Right lobe of liver (tissue), 6 donors: ENCODE measurements around the gene RNF5. TPM values are rescaled to one million over a fixed set of nuclear protein-coding genes. Genes with fewer than 3 reads are reported as not detected.

Experiments used
- ATAC-seq, 4 donors: fragments of 200-7000 bp; cut with Tn5 transposase; one replicate each; pipeline ENCODE4 v1.9.1; 2020; ENCODE audit warnings: mild to moderate bottlenecking in 4 of 4, moderate library complexity in 4 of 4
- DNase-seq, 3 donors: peaks; one replicate each; pipeline ENCODE4 v3.0.0-alpha.2; 2020
- H3K27ac ChIP-seq, 3 donors: fragments of 200-600 bp; one replicate each; pipeline ENCODE4 v1.8.0; 2022
- H3K27me3 ChIP-seq, 2 donors: fragments of 200-600 bp; one replicate each; pipeline ENCODE4 v1.8.0; 2022
- H3K36me3 ChIP-seq, 4 donors: fragments of 200-600 bp; sonication (generic) in 1 of 4; one replicate each; pipeline versions ENCODE4 v1.5.1 to v1.8.0; 2017 to 2022; ENCODE audit warnings: control low read depth in 1 of 4
- H3K4me1 ChIP-seq, 4 donors: fragments of 200-600 bp; sonication (generic) in 1 of 4; one replicate each; pipeline versions ENCODE4 v1.5.1 to v1.8.0; 2017 to 2022; ENCODE audit warnings: control low read depth in 1 of 4
- H3K4me3 ChIP-seq, 3 donors: fragments of 200-600 bp; one replicate each; pipeline ENCODE4 v1.8.0; 2022
- H3K9me3 ChIP-seq, 4 donors: fragments of 200-600 bp; sonication (generic) in 1 of 4; one replicate each; pipeline versions ENCODE4 v1.5.1 to v1.8.0; 2017 to 2022; ENCODE audit warnings: control low read depth in 1 of 4
- POLR2A ChIP-seq: fragments of 450-650 bp; IDR thresholded peaks from one replicate; pipeline ENCODE4 v1.6.1; 2017; ENCODE audit warnings: antibody characterized with exemption, mild to moderate bottlenecking
- WGBS: methylation state at CpG from one replicate; pipeline ENCODE4 v1.1.6; 2018; ENCODE audit warnings: low coverage, low lambda C conversion rate; ENCODE audit not compliant: insufficient coverage; ENCODE audit errors: missing lambda C conversion rate; 5-methylcytosine and 5-hydroxymethylcytosine counted together
- intact Hi-C, 2 donors: fragments of 100-400 bp; cut with DNase I; formaldehyde crosslinking; loops; one replicate each; pipeline versions ENCODE4 v1.11.2 to v1.14.1; 2022
- total RNA-seq, 6 experiments: library from RNA; depleted of rRNA in 2 of 6; stranded (reverse); fragments of >200 nt in 2 of 6; fragmentation: NEBNext Ultra II Directional in 3 of 6; extraction: Animal tissue kit (Norgen Biotek cat#: 25700) in 3 of 6; gene quantifications; one replicate each; pipeline versions ENCODE4 v1.1.0 to v1.2.4, GENCODE V29; 2016 to 2023
- TF ChIP-seq, protein P1 (sequence below), 4 donors: fragments of 200-600 bp in 3 of 4; fragments of 450-650 bp in 1 of 4; IDR thresholded peaks; one replicate each; pipeline versions ENCODE4 v1.5.1 to v1.8.0; 2016 to 2022; ENCODE audit warnings: antibody characterized with exemption in 4 of 4, mild to moderate bottlenecking in 2 of 4
- donor health status: DM: no; HTN: yes; CAD: no.
- donor health status: DM: no; HTN: no; CAD: no.
- donor health status: DM: no; HTN: no; CAD: no.
- donor health status: DM: no; HTN: yes; CAD: no.
- donor health status: DM: no; HTN: yes; CAD: no.

Gene RNF5
- total RNA-seq, 6 experiments from 2014 or later = 50.5 to 90.4 (median 60.9) TPM

DNA sequence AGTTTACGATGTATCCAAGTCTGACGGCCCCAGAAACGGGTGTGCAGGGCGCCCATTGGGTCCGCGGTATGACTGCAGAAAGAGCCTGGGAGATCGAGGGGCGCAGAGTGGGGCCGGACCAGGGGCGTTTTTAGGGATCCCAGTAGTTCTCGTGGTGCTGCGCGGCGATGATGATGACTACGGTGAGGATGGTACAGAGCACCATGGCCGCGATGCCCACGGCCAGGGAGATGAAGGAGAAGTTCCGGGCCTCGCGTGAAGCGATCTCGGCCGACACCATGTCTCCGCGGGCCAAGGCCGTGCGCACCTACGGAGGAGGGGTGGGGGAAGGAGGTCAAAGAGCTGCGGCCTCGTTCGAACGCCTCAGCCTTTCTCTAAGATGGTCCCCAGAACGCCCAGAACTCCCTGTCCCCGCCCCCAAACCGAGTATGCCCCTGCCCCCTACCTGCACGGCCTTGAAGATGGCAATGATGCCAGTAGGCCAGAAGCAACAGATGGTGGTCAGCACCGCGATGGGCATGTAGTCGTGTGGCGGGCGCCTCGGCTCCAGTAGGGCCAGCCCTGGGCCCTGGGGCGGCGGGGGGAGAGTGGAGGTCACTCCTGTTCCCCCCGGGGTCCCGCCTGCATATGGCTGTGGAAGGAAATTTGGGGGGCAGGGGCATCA, 29.0 kb upstream of the RNF5 start:
- intact Hi-C loops = no loop called here
- TF ChIP-seq, protein P1, sequence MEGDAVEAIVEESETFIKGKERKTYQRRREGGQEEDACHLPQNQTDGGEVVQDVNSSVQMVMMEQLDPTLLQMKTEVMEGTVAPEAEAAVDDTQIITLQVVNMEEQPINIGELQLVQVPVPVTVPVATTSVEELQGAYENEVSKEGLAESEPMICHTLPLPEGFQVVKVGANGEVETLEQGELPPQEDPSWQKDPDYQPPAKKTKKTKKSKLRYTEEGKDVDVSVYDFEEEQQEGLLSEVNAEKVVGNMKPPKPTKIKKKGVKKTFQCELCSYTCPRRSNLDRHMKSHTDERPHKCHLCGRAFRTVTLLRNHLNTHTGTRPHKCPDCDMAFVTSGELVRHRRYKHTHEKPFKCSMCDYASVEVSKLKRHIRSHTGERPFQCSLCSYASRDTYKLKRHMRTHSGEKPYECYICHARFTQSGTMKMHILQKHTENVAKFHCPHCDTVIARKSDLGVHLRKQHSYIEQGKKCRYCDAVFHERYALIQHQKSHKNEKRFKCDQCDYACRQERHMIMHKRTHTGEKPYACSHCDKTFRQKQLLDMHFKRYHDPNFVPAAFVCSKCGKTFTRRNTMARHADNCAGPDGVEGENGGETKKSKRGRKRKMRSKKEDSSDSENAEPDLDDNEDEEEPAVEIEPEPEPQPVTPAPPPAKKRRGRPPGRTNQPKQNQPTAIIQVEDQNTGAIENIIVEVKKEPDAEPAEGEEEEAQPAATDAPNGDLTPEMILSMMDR (IDR thresholded peaks at IDR 0.05) = peak in 1 of 4 donors; percentile 3
- no peak for TF ChIP-seq POLR2A
- no peak for DNase-seq
- ATAC-seq = no peak
- Histone ChIP-seq H3K9me3 (no peaks in the 10 kb centered on the region), H3K36me3 (no peaks in the 10 kb centered on the region), H3K4me3 (peak overlapping the region in 1 of 3 donors; percentile 10), H3K27me3 (peaks cover 0 to 6% of the 10 kb centered on the region in 2 donors), H3K27ac (no peak overlapping the region), H3K4me1 (no peaks in the 10 kb centered on the region)
- 19% methylated on average over 18 of the region's 47 CpGs for WGBS

DNA sequence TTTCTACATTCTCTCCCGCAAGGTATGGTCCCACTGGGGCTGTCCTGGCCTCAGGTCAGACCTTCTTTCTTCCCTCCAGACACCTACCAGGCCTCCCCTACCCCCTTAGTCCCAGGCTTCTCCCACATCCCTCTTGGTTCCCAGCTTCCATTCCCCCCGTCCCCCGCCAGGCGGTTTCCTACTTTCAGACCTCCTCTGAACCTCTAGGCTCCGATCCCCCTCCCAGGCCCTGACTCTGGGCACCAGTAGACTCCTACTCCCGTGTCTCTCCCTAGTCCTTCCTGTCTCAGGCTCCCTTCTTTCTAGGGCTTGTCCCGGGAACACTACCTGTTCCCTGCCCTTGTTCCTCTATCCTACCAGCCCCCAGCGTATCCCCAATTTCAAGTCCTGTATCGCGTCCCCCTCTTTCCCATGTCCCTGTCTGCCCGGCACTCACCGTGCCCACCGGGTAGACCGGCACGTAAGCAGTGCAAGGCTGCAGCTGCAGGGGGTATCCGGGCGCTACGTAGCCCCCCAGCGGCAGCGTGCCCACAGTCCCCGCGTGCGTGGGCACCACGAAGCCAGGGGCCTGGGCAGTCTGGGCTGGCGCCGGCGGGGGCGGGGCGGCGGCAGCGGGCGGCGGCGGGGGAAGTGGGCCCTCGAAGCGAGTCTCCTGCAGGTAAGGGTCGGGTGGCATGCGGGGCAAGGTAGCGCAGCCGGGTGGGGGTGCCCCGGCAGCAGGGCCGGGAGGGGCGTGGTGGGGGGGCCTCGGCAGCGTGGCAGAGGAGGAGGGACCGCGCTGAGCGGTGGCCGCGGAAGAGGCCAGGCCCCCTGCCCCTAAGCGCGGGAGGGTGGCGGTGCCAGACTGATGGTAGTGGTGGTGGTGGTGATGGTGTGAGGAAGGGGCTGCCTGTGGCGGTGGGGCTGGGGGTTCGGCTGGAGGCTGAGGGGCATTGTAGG, 28.0 kb upstream of the RNF5 start:
- peaks cover 0 to 7% (median 0%) of the 10 kb centered on the region in 4 donors for H3K4me1 ChIP-seq
- DNase-seq (no peak), ATAC-seq (no peak)

DNA sequence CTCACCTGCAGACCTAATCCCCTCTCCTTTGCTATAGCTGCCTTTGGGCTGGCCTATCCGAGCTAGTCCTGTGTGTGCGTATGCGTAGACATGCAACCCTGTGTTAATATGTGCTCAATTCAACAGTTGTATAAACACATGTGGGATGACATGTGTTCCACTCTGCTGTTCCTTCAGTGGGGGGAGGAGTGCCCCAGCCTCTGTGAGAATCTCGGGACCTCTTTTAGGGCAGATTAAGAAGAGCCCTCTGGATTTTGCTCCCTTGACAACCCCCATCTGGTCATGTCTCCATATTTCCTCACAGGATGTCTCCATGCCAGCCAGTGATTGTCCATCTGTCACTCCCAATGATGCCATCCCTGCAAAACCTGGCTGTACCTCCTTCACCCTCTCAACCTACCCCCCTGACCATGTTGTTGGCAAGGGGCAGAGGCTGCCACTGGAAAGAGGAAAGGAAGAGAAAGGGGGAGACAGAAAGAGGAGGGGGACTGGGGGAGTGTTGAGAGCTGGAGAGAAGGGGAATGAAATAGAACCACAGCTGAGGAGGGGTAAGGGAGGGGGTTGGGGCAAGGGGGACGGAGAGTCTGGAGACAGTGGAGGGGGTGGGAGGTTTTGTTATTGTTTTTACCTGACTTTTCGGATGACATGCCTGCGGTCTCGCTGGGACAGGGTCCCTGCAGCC, 26.9 kb upstream of the RNF5 start:
- Histone ChIP-seq H3K4me3 (no peak overlapping the region), H3K27me3 (peaks cover 0 to 6% of the 10 kb centered on the region in 2 donors), H3K9me3 (no peaks in the 10 kb centered on the region), H3K27ac (no peak overlapping the region), H3K4me1 (peaks cover 0 to 7% (median 0%) of the 10 kb centered on the region in 4 donors), H3K36me3 (peaks cover 0 to 2% (median 0%) of the 10 kb centered on the region in 4 donors)
- DNase-seq = no peak
- TF ChIP-seq, protein P1 (IDR thresholded peaks at IDR 0.05) = no peak
- TF ChIP-seq POLR2A = no peak
- intact Hi-C loops = loop anchor here in 1 of 2 donors (5.0 kb wide), 1 partner anchor 34 kb away; no protein-coding TSS in a partner anchor
- 56% methylated on average over 8 of the region's 8 CpGs for WGBS
- no peak for ATAC-seq

More for the DNA sequence above, 28.0 kb upstream of the RNF5 start:
- intact Hi-C loops = loop anchor here in 1 of 2 donors (5.0 kb wide), 1 partner anchor 33 kb away; no protein-coding TSS in a partner anchor
- Histone ChIP-seq H3K36me3 (no peaks in the 10 kb centered on the region), H3K4me3 (no peak overlapping the region), H3K9me3 (no peaks in the 10 kb centered on the region), H3K27ac (no peak overlapping the region), H3K27me3 (peaks cover 0 to 6% of the 10 kb centered on the region in 2 donors)
- TF ChIP-seq, protein P1 (IDR thresholded peaks at IDR 0.05) = no peak
- TF ChIP-seq POLR2A = no peak
- 47% methylated on average over 34 of the region's 55 CpGs for WGBS
